SK-N-SH (cell line): Measurements from ENCODE around the gene DCLK1.

ENCODE experiments used
- EP300 ChIP-seq, 2 experiments: IDR thresholded peaks; 2 replicates each; pipeline versions ENCODE4 v1.4.0 to v1.6.1; 2012; ENCODE audit warnings: borderline replicate concordance in 1 of 2, low read depth in 1 of 2, low read length in 1 of 2
- JUND ChIP-seq: IDR thresholded peaks from 2 replicates; pipeline ENCODE4 v1.4.0; 2012
- MEF2A ChIP-seq: IDR thresholded peaks from 2 replicates; pipeline ENCODE4 v1.4.0; 2012; ENCODE audit warnings: low read depth, borderline replicate concordance
- MXI1 ChIP-seq: IDR thresholded peaks from 2 replicates; pipeline ENCODE4 v1.6.1; 2012; ENCODE audit warnings: mild to moderate bottlenecking, low read depth, low read length, improper control_type of control experiment
- POLR2AphosphoS5 ChIP-seq: IDR thresholded peaks from 2 replicates; pipeline ENCODE4 v1.6.1; 2012; ENCODE audit warnings: low read depth, low read length
- RFX5 ChIP-seq: IDR thresholded peaks from 2 replicates; pipeline ENCODE4 v1.6.1; 2012; ENCODE audit warnings: mild to moderate bottlenecking, improper control_type of control experiment, low read length
- TAF1 ChIP-seq: IDR thresholded peaks from 2 replicates; pipeline ENCODE4 v1.6.1; 2012; ENCODE audit warnings: low read depth, mild to moderate bottlenecking, low read length, moderate library complexity, borderline replicate concordance
- TCF12 ChIP-seq: IDR thresholded peaks from 2 replicates; pipeline ENCODE4 v1.4.0; 2012
- YY1 ChIP-seq: IDR thresholded peaks from 2 replicates; pipeline ENCODE4 v1.4.0; 2012; ENCODE audit warnings: low read depth, mild to moderate bottlenecking
- TF ChIP-seq, protein P1 (sequence below): fragments of 200-600 bp; sonication (generic); IDR thresholded peaks from 2 replicates; pipeline ENCODE4 v1.6.1; 2017; ENCODE audit warnings: antibody characterized with exemption, mild to moderate bottlenecking, moderate library complexity
- TF ChIP-seq, protein P2 (sequence below): IDR thresholded peaks from 2 replicates; pipeline ENCODE4 v1.4.0; 2012; ENCODE audit warnings: low read depth, borderline replicate concordance
- TF ChIP-seq, protein P3 (sequence below): IDR thresholded peaks from 2 replicates; pipeline ENCODE4; 2012
- TF ChIP-seq, protein P4 (sequence below): fragments of 150-350 bp; IDR thresholded peaks from 2 replicates; pipeline ENCODE4 v1.6.1; 2017; ENCODE audit warnings: antibody characterized with exemption, low read length, low read depth, borderline replicate concordance

DNA sequence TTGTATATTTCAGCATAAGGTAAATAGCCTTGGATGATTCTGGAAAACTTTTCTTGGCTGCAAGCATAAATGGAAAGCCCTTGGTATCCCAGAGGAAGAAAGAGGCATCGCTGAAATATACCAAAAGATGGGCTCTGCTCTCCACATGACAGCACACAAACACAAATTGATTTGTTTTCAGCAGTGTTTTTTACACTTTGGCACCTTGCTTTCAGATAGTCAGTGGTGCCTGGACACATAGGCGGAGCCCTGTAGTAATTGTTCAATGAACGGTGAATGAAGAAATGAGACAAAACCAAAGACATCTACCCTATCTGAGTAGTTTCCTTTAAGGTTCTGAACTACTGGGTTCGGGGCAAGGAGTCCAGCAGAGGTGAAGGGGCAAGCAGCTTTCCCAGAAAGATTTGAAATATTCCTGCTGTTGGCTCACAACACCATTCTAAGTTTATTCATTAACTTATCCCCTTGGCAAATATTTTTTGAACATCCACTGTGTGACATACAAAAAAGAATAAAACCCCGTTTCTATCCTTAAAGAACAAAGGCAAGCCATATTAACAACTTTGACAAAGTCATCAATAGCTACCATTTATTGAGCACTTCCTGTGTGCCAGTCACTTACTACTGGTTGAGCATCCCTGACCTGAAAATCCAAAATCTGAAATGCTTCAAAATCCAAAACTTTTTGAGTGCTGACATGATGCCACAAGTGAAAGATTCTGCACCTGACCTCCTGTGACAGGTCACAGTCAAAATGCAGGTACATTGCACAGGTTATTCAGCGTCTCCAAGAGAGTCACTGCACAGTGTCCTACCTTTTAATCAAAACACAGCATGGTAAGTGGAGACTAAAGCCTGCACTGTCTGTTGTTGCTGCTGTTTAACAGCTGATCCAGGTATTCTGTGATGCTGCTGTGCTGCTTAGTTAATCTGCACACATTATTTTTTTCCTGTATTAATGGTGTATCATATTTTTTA lies 238.1 kb downstream of the DCLK1 start:
- TF ChIP-seq, protein P1, sequence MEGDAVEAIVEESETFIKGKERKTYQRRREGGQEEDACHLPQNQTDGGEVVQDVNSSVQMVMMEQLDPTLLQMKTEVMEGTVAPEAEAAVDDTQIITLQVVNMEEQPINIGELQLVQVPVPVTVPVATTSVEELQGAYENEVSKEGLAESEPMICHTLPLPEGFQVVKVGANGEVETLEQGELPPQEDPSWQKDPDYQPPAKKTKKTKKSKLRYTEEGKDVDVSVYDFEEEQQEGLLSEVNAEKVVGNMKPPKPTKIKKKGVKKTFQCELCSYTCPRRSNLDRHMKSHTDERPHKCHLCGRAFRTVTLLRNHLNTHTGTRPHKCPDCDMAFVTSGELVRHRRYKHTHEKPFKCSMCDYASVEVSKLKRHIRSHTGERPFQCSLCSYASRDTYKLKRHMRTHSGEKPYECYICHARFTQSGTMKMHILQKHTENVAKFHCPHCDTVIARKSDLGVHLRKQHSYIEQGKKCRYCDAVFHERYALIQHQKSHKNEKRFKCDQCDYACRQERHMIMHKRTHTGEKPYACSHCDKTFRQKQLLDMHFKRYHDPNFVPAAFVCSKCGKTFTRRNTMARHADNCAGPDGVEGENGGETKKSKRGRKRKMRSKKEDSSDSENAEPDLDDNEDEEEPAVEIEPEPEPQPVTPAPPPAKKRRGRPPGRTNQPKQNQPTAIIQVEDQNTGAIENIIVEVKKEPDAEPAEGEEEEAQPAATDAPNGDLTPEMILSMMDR, result no peak
- TF ChIP-seq TCF12, result no peak
- TF ChIP-seq MEF2A, result no peak
- no peak for TF ChIP-seq JUND
- no peak for TF ChIP-seq MXI1
- no peak for TF ChIP-seq YY1
- TF ChIP-seq, protein P2, sequence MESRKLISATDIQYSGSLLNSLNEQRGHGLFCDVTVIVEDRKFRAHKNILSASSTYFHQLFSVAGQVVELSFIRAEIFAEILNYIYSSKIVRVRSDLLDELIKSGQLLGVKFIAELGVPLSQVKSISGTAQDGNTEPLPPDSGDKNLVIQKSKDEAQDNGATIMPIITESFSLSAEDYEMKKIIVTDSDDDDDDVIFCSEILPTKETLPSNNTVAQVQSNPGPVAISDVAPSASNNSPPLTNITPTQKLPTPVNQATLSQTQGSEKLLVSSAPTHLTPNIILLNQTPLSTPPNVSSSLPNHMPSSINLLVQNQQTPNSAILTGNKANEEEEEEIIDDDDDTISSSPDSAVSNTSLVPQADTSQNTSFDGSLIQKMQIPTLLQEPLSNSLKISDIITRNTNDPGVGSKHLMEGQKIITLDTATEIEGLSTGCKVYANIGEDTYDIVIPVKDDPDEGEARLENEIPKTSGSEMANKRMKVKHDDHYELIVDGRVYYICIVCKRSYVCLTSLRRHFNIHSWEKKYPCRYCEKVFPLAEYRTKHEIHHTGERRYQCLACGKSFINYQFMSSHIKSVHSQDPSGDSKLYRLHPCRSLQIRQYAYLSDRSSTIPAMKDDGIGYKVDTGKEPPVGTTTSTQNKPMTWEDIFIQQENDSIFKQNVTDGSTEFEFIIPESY, result no peak
- no peak for TF ChIP-seq TAF1
- no peak for TF ChIP-seq RFX5
- no peak for TF ChIP-seq POLR2AphosphoS5
- TF ChIP-seq, protein P3, sequence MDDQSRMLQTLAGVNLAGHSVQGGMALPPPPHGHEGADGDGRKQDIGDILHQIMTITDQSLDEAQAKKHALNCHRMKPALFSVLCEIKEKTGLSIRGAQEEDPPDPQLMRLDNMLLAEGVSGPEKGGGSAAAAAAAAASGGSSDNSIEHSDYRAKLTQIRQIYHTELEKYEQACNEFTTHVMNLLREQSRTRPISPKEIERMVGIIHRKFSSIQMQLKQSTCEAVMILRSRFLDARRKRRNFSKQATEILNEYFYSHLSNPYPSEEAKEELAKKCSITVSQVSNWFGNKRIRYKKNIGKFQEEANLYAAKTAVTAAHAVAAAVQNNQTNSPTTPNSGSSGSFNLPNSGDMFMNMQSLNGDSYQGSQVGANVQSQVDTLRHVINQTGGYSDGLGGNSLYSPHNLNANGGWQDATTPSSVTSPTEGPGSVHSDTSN, result no peak
- TF ChIP-seq EP300 (IDR thresholded peaks at IDR 0.05; ENCODE audit: borderline replicate concordance in 1 of 2, low read depth in 1 of 2, low read length in 1 of 2), result no peak
- TF ChIP-seq, protein P4, sequence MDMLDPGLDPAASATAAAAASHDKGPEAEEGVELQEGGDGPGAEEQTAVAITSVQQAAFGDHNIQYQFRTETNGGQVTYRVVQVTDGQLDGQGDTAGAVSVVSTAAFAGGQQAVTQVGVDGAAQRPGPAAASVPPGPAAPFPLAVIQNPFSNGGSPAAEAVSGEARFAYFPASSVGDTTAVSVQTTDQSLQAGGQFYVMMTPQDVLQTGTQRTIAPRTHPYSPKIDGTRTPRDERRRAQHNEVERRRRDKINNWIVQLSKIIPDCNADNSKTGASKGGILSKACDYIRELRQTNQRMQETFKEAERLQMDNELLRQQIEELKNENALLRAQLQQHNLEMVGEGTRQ, result no peak
